Astrocyte (in vitro differentiated cells and primary cell): Measurements from ENCODE around the gene SNX32. TPM values are rescaled to one million over a fixed set of nuclear protein-coding genes. Genes with fewer than 3 reads are reported as not detected.
A peak's percentile ranks its signal among the peaks of the same experiment; 100 is the strongest.

Experiments used
- DNase-seq: peaks from one replicate; pipeline ENCODE4 v3.0.0-alpha.2; 2010; ENCODE audit warnings: low read depth
- FAIRE-seq: peaks from 2 replicates; lab custom pipeline; 2011; peaks lifted over from hg19 to GRCh38; lab: Jason Lieb, UNC
- H2AFZ ChIP-seq: 2 replicates; pipeline ENCODE4 v1.6.0; 2012; ENCODE audit warnings: low read depth, low read length, inconsistent platforms
- H3K27ac ChIP-seq: 2 replicates; pipeline ENCODE4 v1.5.1; 2011; ENCODE audit warnings: low read depth, low read length, inconsistent platforms
- H3K27me3 ChIP-seq: 2 replicates; pipeline ENCODE4 v1.6.0; 2011; ENCODE audit warnings: low read length, inconsistent platforms; ENCODE audit not compliant: insufficient read depth
- H3K36me3 ChIP-seq: 2 replicates; pipeline ENCODE4 v1.5.1; 2011; ENCODE audit warnings: low read length, inconsistent platforms; ENCODE audit not compliant: insufficient read depth
- H3K4me1 ChIP-seq: 2 replicates; pipeline ENCODE4 v1.5.1; 2011; ENCODE audit warnings: low read length, inconsistent platforms; ENCODE audit not compliant: insufficient read depth
- H3K4me2 ChIP-seq: 2 replicates; pipeline ENCODE4 v1.6.0; 2012; ENCODE audit warnings: low read length, inconsistent platforms
- H3K4me3 ChIP-seq: 2 replicates; pipeline ENCODE4 v1.5.1; 2011; ENCODE audit warnings: low read depth, mild to moderate bottlenecking, low read length, inconsistent platforms; ENCODE audit not compliant: insufficient read depth
- H3K79me2 ChIP-seq: 2 replicates; pipeline ENCODE4 v1.6.0; 2012; ENCODE audit warnings: mild to moderate bottlenecking, low read length, inconsistent platforms; ENCODE audit not compliant: insufficient read depth
- H3K9ac ChIP-seq: 2 replicates; pipeline ENCODE4 v1.6.0; 2012; ENCODE audit warnings: mild to moderate bottlenecking, low read length, inconsistent platforms
- H3K9me3 ChIP-seq: 2 replicates; pipeline ENCODE4 v1.5.1; 2012; ENCODE audit warnings: low read depth, mild to moderate bottlenecking, low read length, inconsistent platforms; ENCODE audit not compliant: insufficient read depth
- H4K20me1 ChIP-seq: 2 replicates; pipeline ENCODE4 v1.6.0; 2012; ENCODE audit warnings: low read length, inconsistent platforms; ENCODE audit not compliant: insufficient read depth
- H3K27ac Mint-ChIP-seq: one replicate; pipeline ENCODE4 v1.8.0; 2021; ENCODE audit warnings: mild to moderate bottlenecking, mixed read lengths; ENCODE audit not compliant: unreplicated experiment
- H3K27me3 Mint-ChIP-seq: one replicate; pipeline ENCODE4 v1.8.0; 2021; ENCODE audit warnings: low read depth, mixed read lengths; ENCODE audit not compliant: unreplicated experiment
- H3K36me3 Mint-ChIP-seq: one replicate; pipeline ENCODE4 v1.8.0; 2021; ENCODE audit warnings: low read depth, mixed read lengths; ENCODE audit not compliant: unreplicated experiment
- H3K4me1 Mint-ChIP-seq: one replicate; pipeline ENCODE4 v1.8.0; 2021; ENCODE audit warnings: low read depth, mixed read lengths; ENCODE audit not compliant: unreplicated experiment
- H3K4me3 Mint-ChIP-seq: one replicate; pipeline ENCODE4 v1.8.0; 2021; ENCODE audit warnings: mild to moderate bottlenecking, moderate library complexity, mixed read lengths; ENCODE audit not compliant: unreplicated experiment
- H3K9me3 Mint-ChIP-seq: one replicate; pipeline ENCODE4 v1.8.0; 2021; ENCODE audit warnings: mild to moderate bottlenecking, mixed read lengths; ENCODE audit not compliant: unreplicated experiment
- CTCF ChIP-seq: IDR thresholded peaks from 2 replicates; pipeline ENCODE4 v1.5.1; 2011; ENCODE audit warnings: low read depth, mild to moderate bottlenecking, inconsistent platforms, low read length, moderate library complexity; ENCODE audit not compliant: insufficient read depth
- EZH2 ChIP-seq: IDR thresholded peaks from 2 replicates; pipeline ENCODE4 v1.6.1; 2012; ENCODE audit warnings: mild to moderate bottlenecking, low read length, inconsistent platforms; ENCODE audit not compliant: insufficient read depth
- total RNA-seq: library from RNA; stranded (reverse); gene quantifications from 2 replicates; pipeline ENCODE4 v1.2.1, GENCODE V29; 2021

SNX32 gene
- total RNA-seq, 1 donor from 2014 or later = 1.2 TPM

DNA sequence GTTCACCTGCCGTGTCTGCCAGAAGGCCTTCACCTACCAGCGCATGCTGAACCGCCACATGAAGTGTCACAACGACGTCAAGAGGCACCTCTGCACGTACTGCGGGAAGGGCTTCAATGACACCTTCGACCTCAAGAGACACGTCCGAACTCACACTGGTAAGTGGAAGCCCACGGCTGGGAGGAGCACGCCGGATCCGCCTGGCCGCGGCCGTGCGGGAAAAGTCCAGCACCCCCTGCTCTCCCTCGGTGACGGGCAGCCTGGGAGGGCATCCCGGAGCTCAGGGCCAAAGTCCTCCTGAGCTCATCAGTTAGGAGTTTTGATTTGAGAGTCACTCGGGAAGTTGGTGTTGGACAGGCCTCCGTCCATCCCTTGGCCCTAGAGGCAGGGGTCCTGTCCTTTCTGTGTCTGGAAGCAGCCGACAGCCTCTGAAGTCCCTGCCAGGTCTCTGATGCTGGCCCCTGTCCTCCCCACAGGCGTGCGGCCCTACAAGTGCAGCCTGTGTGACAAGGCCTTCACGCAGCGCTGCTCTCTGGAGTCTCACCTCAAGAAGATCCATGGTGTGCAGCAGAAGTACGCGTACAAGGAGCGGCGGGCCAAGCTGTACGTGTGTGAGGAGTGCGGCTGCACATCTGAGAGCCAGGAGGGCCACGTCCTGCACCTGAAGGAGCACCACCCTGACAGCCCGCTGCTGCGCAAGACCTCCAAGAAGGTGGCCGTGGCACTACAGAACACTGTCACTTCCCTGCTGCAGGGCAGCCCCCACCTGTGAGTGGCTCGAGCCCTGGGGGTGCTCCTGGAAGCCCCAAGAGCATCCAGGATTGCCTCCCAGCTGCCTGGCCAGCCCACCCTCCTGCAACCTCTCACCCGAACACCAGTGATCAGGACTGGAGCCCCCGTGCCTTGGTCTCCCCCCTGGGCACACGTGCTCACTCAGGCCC, 38.9 kb upstream of the SNX32 start:
- TF ChIP-seq CTCF = no peak
- TF ChIP-seq EZH2 = no peak
- H3K79me2 ChIP-seq = no peaks in the 10 kb centered on the region
- H3K9me3 ChIP-seq = no peaks in the 10 kb centered on the region
- no peak overlapping the region for H3K27ac ChIP-seq
- no peaks in the 10 kb centered on the region for H3K9me3 Mint-ChIP-seq
- DNase-seq = no peak
- no peaks in the 10 kb centered on the region for H3K4me1 ChIP-seq
- H3K27me3 Mint-ChIP-seq = peaks cover 66% of the 10 kb centered on the region
- H3K36me3 Mint-ChIP-seq = no peaks in the 10 kb centered on the region
- no peak overlapping the region for H3K27ac Mint-ChIP-seq
- H2AFZ ChIP-seq = no peak overlapping the region
- H3K4me1 Mint-ChIP-seq = no peaks in the 10 kb centered on the region
- H3K4me3 Mint-ChIP-seq = no peak overlapping the region
- H3K36me3 ChIP-seq = no peaks in the 10 kb centered on the region
- peaks cover 16% of the 10 kb centered on the region for H3K27me3 ChIP-seq
- no peak overlapping the region for H3K4me2 ChIP-seq
- H3K9ac ChIP-seq = no peak overlapping the region
- FAIRE-seq = no peak
- H3K4me3 ChIP-seq = no peak overlapping the region
- no peaks in the 10 kb centered on the region for H4K20me1 ChIP-seq

DNA sequence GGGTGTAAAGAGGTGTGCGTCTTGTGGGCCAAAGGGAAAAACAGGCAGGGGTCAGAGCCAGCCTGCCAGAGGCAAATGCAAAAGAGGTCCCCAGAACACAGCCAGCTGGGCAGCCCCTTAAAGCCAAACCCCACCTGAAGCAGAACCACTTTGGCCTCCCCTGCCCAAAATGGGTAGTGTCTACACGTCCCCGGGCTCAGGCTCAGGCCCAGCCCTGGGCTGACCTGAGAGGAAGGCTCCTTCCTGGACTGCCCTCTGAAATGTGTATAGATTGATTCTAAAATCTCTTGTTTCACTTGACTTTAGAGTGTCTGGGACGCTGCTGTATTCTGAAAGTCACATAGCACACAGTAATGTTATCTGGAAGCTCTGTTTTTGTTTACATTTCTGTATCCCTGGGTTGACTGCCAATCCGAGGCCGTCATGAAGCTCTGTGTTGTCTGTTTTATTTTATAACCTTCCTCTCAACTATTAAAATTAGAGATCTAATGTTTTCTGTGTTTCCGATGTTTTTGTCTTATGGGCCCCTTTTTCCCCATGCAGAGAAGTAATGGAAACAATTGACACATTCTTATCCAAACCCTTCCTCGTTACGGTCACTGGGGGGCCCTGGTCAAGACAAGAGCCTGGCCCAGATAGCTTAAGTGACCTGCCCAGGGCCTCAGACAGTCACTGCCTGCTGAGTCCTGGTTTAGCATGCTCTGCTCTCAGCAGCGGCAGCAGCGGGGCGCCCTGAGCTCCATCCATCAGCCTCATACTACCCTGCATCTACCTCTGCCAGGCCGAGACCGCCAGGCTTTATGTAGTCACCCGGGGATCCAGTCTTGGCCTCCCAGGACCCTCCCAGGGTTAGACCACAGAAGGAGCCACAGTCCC, 36.8 kb upstream of the SNX32 start:
- no peak overlapping the region for H3K4me2 ChIP-seq
- DNase-seq (no peak), FAIRE-seq (no peak)
- no peak overlapping the region for H3K9ac ChIP-seq
- no peaks in the 10 kb centered on the region for H4K20me1 ChIP-seq
- no peaks in the 10 kb centered on the region for H3K79me2 ChIP-seq
- H3K4me1 ChIP-seq = no peaks in the 10 kb centered on the region
- H3K9me3 Mint-ChIP-seq = no peaks in the 10 kb centered on the region
- H3K27ac ChIP-seq = no peak overlapping the region
- no peaks in the 10 kb centered on the region for H3K36me3 ChIP-seq
- no peak overlapping the region for H3K4me3 ChIP-seq
- no peak overlapping the region for H3K27ac Mint-ChIP-seq
- H2AFZ ChIP-seq = no peak overlapping the region
- H3K36me3 Mint-ChIP-seq = no peaks in the 10 kb centered on the region
- H3K4me1 Mint-ChIP-seq = no peaks in the 10 kb centered on the region
- H3K27me3 Mint-ChIP-seq = peaks cover 59% of the 10 kb centered on the region
- peak overlapping the region; percentile 11 for H3K4me3 Mint-ChIP-seq
- TF ChIP-seq CTCF (no peak), EZH2 (no peak)
- H3K9me3 ChIP-seq = no peaks in the 10 kb centered on the region
- H3K27me3 ChIP-seq = peaks cover 11% of the 10 kb centered on the region
